Activated CD8-positive, alpha-beta memory T cell treated with anti-CD3 and anti-CD28 coated beads for 36 hours (primary cell): Measurements from ENCODE around the gene C6orf52. TPM values are rescaled to one million over a fixed set of nuclear protein-coding genes. Genes with fewer than 3 reads are reported as not detected.
"Not testable (repeated sequence)": the region's sequence is repeated elsewhere in the genome, so short reads cannot be mapped to it uniquely, and the experiment has no call there.

Experiments
- CTCF ChIA-PET: fragments of 350-600 bp; sonication (Branson Sonifier 250); formaldehyde crosslinking; loops from one replicate; lab custom pipeline; 2021; ENCODE audit warnings: antibody characterized with exemption; lab: Charles Lee
- POLR2A ChIA-PET: fragments of 350-600 bp; sonication (Branson Sonifier 250); formaldehyde crosslinking; loops from one replicate; lab custom pipeline; 2021; ENCODE audit warnings: antibody characterized with exemption; lab: Charles Lee
- total RNA-seq, 2 experiments: library from RNA; stranded (reverse); gene quantifications; one replicate each; pipeline ENCODE4 v1.2.3, GENCODE V29; 2021

C6orf52 gene
- total RNA-seq, result 1 to 10 TPM; 5.5 to 5.7 TPM

- ChIA-PET CTCF (interaction anchor here (0.7 to 1.0 kb wide), 5 partner anchors 12 to 1146 kb away, joined by 3 to 5 read pairs (median 4); no protein-coding TSS in a partner anchor), POLR2A (interaction anchor here (0.6 to 1.3 kb wide), 10 partner anchors 8 to 551 kb away, joined by 3 to 18 read pairs (median 7); partner anchors contain the start of genes TMEM14B and TMEM14C)
Observed at GRCh38 chr6:10694302-10695085, at the start of gene C6orf52, which contains the start of gene PAK1IP1. C6orf52 (minus strand) TSS chr6:10694616; CDS start chr6:10687550, 7,066 bp downstream. PAK1IP1 (plus strand) TSS chr6:10694972; CDS start chr6:10694986, 14 bp downstream.

GRCh38 chr6:10743515-10743914, 49.1 kb upstream of the C6orf52 start:
- ChIA-PET CTCF (no interaction called here), POLR2A (no interaction called here)

- CTCF ChIA-PET, result interaction anchor here (0.6 kb wide), 1 partner anchor 115 kb away, joined by 3 read pairs; no protein-coding TSS in a partner anchor
- POLR2A ChIA-PET, result interaction anchor here (0.6 kb wide), 1 partner anchor 492 kb away, joined by 9 read pairs; no protein-coding TSS in a partner anchor
Observed at GRCh38 chr6:10742251-10742650, 47.8 kb upstream of the C6orf52 start.

- CTCF ChIA-PET, POLR2A ChIA-PET: not testable (repeated sequence)
Observed at GRCh38 chr6:10741643-10742042, 47.2 kb upstream of the C6orf52 start.

GRCh38 chr6:10740061-10740460, 45.6 kb upstream of the C6orf52 start:
- ChIA-PET POLR2A (no interaction called here), CTCF (no interaction called here)

GRCh38 chr6:10736731-10737130, 42.3 kb upstream of the C6orf52 start:
- POLR2A ChIA-PET, result no interaction called here
- CTCF ChIA-PET, result no interaction called here

- CTCF ChIA-PET, result interaction anchor here (0.5 kb wide), 1 partner anchor 218 kb away, joined by 3 read pairs; no protein-coding TSS in a partner anchor
- POLR2A ChIA-PET, result no interaction called here
Observed at GRCh38 chr6:10733863-10734262, 39.4 kb upstream of the C6orf52 start.

- CTCF ChIA-PET, result interaction anchor here (0.5 kb wide), 1 partner anchor 217 kb away, joined by 3 read pairs; no protein-coding TSS in a partner anchor
- POLR2A ChIA-PET, result no interaction called here
Observed at GRCh38 chr6:10733151-10733715, 38.8 kb upstream of the C6orf52 start.

GRCh38 chr6:10730254-10730653, 35.8 kb upstream of the C6orf52 start:
- ChIA-PET CTCF (no interaction called here), POLR2A (no interaction called here)

- ChIA-PET POLR2A (no interaction called here), CTCF (no interaction called here)
Observed at GRCh38 chr6:10725716-10726115, 31.3 kb upstream of the C6orf52 start.

GRCh38 chr6:10725044-10725443, 30.6 kb upstream of the C6orf52 start:
- CTCF ChIA-PET, result no interaction called here
- POLR2A ChIA-PET, result interaction anchor here (1.1 kb wide), 1 partner anchor 23 kb away, joined by 3 read pairs; the partner anchor contains the start of gene TMEM14B

- ChIA-PET POLR2A (interaction anchor here (0.6 to 0.7 kb wide), 2 partner anchors 509 to 650 kb away, joined by 3 read pairs; partner anchors contain the start of gene NEDD9), CTCF (no interaction called here)
Observed at GRCh38 chr6:10723567-10723881, 29.1 kb upstream of the C6orf52 start.

- POLR2A ChIA-PET, result interaction anchor here (1.2 kb wide), 2 partner anchors 25 to 28 kb away, joined by 13 to 18 read pairs; partner anchors contain the start of genes C6orf52, PAK1IP1 and TMEM14B
- CTCF ChIA-PET, result no interaction called here
Observed at GRCh38 chr6:10722820-10723566, 28.6 kb upstream of the C6orf52 start, which contains the start of gene TMEM14C. TMEM14C (plus strand) TSS chr6:10723070; CDS start chr6:10724614, 1,544 bp downstream.

GRCh38 chr6:10722570-10722819, 28.1 kb upstream of the C6orf52 start:
- ChIA-PET CTCF (no interaction called here), POLR2A (interaction anchor here (1.2 kb wide), 2 partner anchors 26 to 28 kb away, joined by 13 to 18 read pairs; partner anchors contain the start of genes C6orf52, PAK1IP1 and TMEM14B)

- ChIA-PET CTCF (interaction anchor here (0.7 to 1.7 kb wide), 2 partner anchors 11 to 716 kb away, joined by 3 to 4 read pairs; no protein-coding TSS in a partner anchor), POLR2A (interaction anchor here (1.2 to 2.8 kb wide), 3 partner anchors 26 to 27 kb away, joined by 13 to 18 read pairs (median 17); partner anchors contain the start of genes C6orf52, PAK1IP1 and TMEM14B)
Observed at GRCh38 chr6:10721850-10722569, 27.6 kb upstream of the C6orf52 start.

GRCh38 chr6:10720960-10721849, 26.8 kb upstream of the C6orf52 start:
- ChIA-PET POLR2A (interaction anchor here (1.4 to 2.8 kb wide), 3 partner anchors 26 to 31 kb away, joined by 3 to 17 read pairs (median 6); partner anchors contain the start of genes C6orf52, PAK1IP1 and TMEM14B), CTCF (interaction anchor here (0.7 to 2.2 kb wide), 4 partner anchors 8 to 717 kb away, joined by 3 to 5 read pairs (median 4); no protein-coding TSS in a partner anchor)
